GM12865 (cell line): Measurements from ENCODE around the gene FAM131A.

Source experiments
- DNase-seq: peaks from one replicate; pipeline ENCODE4 v3.0.0; 2010; ENCODE audit warnings: low read depth
- H3K4me3 ChIP-seq: 2 replicates; pipeline ENCODE4 v1.5.1; 2011; ENCODE audit warnings: mild to moderate bottlenecking, low read depth, low read length, control low read depth
- TF ChIP-seq, protein P1 (sequence below): IDR thresholded peaks from 2 replicates; pipeline ENCODE4 v1.5.1; 2011; ENCODE audit warnings: low read length, control low read depth, low read depth, inconsistent platforms; ENCODE audit not compliant: insufficient read depth; ENCODE audit errors: missing control alignments

FAM131A gene

DNA sequence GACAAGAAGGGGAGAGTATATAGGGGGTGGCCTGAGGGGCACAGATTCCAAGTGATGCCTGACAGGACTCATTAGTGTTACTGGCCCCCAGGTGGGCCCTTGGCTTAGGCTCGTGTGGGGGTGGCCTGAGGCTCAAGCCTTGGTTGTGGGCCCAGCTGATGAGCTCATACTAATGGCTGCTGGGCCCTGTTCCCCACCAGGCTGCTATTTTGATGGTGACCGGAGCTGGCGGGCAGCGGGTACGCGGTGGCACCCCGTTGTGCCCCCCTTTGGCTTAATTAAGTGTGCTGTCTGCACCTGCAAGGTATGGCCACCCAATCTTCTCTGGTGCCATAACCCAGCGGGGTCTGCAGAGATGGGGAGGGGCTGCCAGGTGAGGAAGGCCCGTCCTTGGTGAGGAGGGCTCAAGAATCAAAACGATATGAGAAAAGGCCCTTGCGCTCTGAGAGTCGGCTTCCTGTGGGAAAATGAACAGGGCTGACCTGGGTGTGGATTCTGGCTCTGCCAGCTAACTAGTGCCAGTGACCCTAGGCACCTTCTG, 49.8 kb downstream of the FAM131A start:
- no peak for DNase-seq
- TF ChIP-seq, protein P1, sequence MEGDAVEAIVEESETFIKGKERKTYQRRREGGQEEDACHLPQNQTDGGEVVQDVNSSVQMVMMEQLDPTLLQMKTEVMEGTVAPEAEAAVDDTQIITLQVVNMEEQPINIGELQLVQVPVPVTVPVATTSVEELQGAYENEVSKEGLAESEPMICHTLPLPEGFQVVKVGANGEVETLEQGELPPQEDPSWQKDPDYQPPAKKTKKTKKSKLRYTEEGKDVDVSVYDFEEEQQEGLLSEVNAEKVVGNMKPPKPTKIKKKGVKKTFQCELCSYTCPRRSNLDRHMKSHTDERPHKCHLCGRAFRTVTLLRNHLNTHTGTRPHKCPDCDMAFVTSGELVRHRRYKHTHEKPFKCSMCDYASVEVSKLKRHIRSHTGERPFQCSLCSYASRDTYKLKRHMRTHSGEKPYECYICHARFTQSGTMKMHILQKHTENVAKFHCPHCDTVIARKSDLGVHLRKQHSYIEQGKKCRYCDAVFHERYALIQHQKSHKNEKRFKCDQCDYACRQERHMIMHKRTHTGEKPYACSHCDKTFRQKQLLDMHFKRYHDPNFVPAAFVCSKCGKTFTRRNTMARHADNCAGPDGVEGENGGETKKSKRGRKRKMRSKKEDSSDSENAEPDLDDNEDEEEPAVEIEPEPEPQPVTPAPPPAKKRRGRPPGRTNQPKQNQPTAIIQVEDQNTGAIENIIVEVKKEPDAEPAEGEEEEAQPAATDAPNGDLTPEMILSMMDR: no peak
- no peak overlapping the region for H3K4me3 ChIP-seq

DNA sequence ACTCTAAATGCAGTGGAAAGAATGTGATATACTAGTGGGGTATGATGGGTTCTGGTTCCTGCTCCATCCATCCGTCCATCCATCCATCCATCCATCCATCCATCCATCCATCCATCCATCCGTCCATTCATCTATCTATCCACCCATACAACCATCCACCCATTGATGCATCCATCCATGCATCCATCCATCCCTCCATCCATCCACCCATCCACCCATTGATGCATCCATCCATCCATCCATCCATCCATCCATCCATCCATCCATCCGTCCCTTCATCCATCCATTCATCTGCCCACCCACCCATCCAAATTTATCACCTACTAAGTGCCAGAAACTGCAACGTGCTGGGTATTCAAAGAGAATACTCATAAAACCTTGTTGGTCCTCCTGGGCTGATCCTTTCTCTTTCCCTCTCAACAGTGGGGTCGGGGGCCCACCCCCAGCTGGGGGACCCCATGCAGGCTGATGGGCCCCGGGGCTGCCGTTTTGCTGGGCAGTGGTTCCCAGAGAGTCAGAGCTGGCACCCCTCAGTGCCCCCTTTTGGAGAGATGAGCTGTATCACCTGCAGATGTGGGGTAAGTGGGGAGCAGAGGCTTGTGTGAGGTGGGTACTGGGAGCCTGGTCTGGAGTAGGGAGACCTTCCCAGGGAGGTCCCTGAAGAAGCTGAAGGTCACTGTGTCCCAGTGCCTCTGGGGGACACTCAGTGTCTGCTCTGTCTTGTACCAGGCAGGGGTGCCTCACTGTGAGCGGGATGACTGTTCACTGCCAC, 51.0 kb downstream of the FAM131A start:
- TF ChIP-seq, protein P1: no peak
- H3K4me3 ChIP-seq: no peak overlapping the region
- no peak for DNase-seq

DNA sequence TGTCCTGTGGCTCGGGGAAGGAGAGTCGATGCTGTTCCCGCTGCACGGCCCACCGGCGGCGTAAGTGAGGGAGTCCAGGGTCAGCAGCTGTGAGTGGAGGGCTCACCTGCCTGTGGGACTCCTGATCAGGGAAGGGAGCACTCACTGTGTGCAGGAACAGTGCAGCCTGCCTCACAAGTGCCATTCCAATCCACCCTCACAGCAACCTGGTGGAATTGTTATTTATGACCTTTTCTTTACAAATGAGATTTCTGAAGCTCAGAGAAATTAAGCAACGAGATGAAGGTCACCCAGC, 51.5 kb downstream of the FAM131A start:
- H3K4me3 ChIP-seq: no peak overlapping the region
- TF ChIP-seq, protein P1: no peak
- no peak for DNase-seq

DNA sequence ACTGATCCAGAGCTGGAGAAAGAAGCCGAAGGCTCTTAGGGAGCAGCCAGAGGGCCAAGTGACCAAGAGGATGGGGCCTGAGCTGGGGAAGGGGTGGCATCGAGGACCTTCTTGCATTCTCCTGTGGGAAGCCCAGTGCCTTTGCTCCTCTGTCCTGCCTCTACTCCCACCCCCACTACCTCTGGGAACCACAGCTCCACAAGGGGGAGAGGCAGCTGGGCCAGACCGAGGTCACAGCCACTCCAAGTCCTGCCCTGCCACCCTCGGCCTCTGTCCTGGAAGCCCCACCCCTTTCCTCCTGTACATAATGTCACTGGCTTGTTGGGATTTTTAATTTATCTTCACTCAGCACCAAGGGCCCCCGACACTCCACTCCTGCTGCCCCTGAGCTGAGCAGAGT, 52.0 kb downstream of the FAM131A start:
- no peak for DNase-seq
- no peak overlapping the region for H3K4me3 ChIP-seq
- TF ChIP-seq, protein P1: no peak

DNA sequence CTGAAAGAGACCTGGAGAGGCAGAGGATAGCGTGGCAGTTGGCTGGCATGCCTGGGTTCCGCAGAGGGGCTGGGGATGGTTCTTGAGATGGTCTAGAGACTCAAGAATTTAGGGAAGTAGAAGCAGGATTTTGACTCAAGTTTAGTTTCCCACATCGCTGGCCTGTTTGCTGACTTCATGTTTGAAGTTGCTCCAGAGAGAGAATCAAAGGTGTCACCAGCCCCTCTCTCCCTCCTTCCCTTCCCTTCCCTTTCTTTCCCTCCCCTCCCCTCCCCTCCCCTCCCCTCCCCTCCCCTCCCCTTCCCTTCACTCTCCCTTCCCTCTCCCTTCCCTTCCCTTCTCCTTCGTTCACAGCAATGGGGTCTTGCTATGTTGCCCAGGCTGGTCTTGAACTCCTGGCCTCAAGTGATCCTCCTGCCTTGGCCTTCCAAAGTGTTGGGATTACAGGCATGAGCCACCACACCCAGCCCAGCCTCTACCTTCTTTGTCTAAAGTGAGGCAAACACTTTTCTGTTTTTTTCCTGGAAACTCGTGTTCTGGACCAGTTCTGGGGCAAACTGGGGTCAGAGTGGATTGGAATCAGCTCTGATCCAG, 52.6 kb downstream of the FAM131A start:
- H3K4me3 ChIP-seq: no peak overlapping the region
- TF ChIP-seq, protein P1: no peak
- no peak for DNase-seq

DNA sequence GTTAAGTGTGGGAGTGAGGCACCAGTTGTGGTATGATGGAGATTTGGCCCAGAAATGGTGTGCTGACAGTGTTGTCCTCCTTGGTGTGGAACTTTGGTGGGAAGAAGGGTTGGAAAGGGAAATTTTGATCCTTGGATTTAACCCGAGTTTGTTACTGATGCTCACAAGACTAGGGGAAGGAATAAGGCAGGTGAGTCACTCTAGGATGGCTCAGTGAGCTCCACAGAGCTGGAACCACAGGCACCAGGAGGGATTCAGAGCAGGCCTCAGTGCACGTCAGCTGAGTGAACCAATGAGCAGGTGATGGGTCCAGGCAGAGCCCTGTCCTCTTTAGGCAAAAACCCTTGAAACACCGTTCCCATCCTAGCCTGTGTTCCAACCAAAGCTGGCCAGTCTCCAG, 53.9 kb downstream of the FAM131A start:
- TF ChIP-seq, protein P1: no peak
- no peak for DNase-seq
- H3K4me3 ChIP-seq: no peak overlapping the region
